Measurements from ENCODE around the gene RUNDC3A. TPM values are rescaled to one million over a fixed set of nuclear protein-coding genes. Genes with fewer than 3 reads are reported as not detected.

The RUNDC3A gene
- total and polyA plus RNA-seq, 2 of the 13 experiments (the other 11 are each of a cell fraction or from before 2014, with no cell fraction given) = 0.25 TPM; not detected in 1

GRCh38 chr17:44311562-44312181 lies 3.3 kb downstream of the RUNDC3A start:
- 38% methylated on average over 5 of the region's 5 CpGs for WGBS (ENCODE audit: low lambda C conversion rate)
- POLR2A ChIA-PET = no interaction called here
- no peak for DNase-seq (ENCODE audit: low spot score)
- H3K27me3 ChIP-seq (ENCODE audit: control insufficient read depth in 1 of 2, insufficient read depth in 2 of 2, low read length in 2 of 2) = peaks cover 11 to 54% of the 10 kb centered on the region in 2 experiments; a peak in 4 of 5 replicates
- ATAC-seq = no peak
- no peaks in the 10 kb centered on the region for H3K9me3 ChIP-seq (ENCODE audit: low read length)
- H2AFZ ChIP-seq (ENCODE audit: low read length) = no peak overlapping the region
- FAIRE-seq = no peak
- peaks cover 67% of the 10 kb centered on the region for H3K4me1 ChIP-seq (ENCODE audit: insufficient read depth, low read length)
- CTCF ChIA-PET (ENCODE audit: low intra/inter-chr PET ratio, low total read pairs) = no interaction called here
- H3K4me2 ChIP-seq (ENCODE audit: low read depth, low read length) = no peak overlapping the region
- H3K27ac ChIP-seq (ENCODE audit: extremely low read length, insufficient read depth, low read length) = no peak overlapping the region
- H3K79me2 ChIP-seq (ENCODE audit: insufficient read depth, low read length) = no peaks in the 10 kb centered on the region
- no TSS peak for BruUV-seq (replicated peaks)
- in situ Hi-C loops (cut with HindIII; ENCODE audit: extremely low pct_ligation_motif_present, low pct_unique_long_range_greater_than_20kb) (no loop called here), intact Hi-C loops (cut with micrococcal nuclease; ENCODE audit: unreplicated experiment) (no loop called here)
- TF ChIP-seq GMEB2 (CRISPR knock-in tag; IDR thresholded peaks at IDR 0.05; ENCODE audit: low read depth) = no peak
- no peak for TF ChIP-seq LBX2 (CRISPR knock-in tag; IDR thresholded peaks at IDR 0.05; ENCODE audit: borderline replicate concordance)
- TF ChIP-seq ELF3 (CRISPR knock-in tag; IDR thresholded peaks at IDR 0.05) = no peak
- no peak for TF ChIP-seq ZNF839 (CRISPR knock-in tag; IDR thresholded peaks at IDR 0.05; ENCODE audit: borderline replicate concordance)
- no peak for TF ChIP-seq HHEX (CRISPR knock-in tag; IDR thresholded peaks at IDR 0.05)
- no peak for TF ChIP-seq SMYD3 (CRISPR knock-in tag; IDR thresholded peaks at IDR 0.05)
- TF ChIP-seq CTCF (CRISPR knock-in tag; IDR thresholded peaks at IDR 0.05) = no peak
- no peak for TF ChIP-seq SMC3 (IDR thresholded peaks at IDR 0.05; ENCODE audit: low read length)
- TF ChIP-seq E2F5 (CRISPR knock-in tag; conservative IDR thresholded peaks at IDR 0.05) = no peak
- TF ChIP-seq KDM1A (CRISPR knock-in tag; IDR thresholded peaks at IDR 0.05) = no peak
- TF ChIP-seq FOXO4 (CRISPR knock-in tag; conservative IDR thresholded peaks at IDR 0.05) = no peak
- TF ChIP-seq PHF20 (CRISPR knock-in tag; IDR thresholded peaks at IDR 0.05) = no peak
- no peak for TF ChIP-seq NR2C2 (CRISPR knock-in tag; IDR thresholded peaks at IDR 0.05; ENCODE audit: borderline replicate concordance)
- TF ChIP-seq FOXP1 (IDR thresholded peaks at IDR 0.05) = no peak
- TF ChIP-seq FOXP1 (CRISPR knock-in tag; IDR thresholded peaks at IDR 0.05) = no peak
- TF ChIP-seq MXD4 (CRISPR knock-in tag; IDR thresholded peaks at IDR 0.05) = no peak
- no peaks in the 10 kb centered on the region for H4K20me1 ChIP-seq (ENCODE audit: insufficient read depth, low read length)
- H3K9ac ChIP-seq (ENCODE audit: insufficient read depth, low read depth, low read length) = no peak overlapping the region
- H3K4me3 ChIP-seq (replicated peaks in 1 of 3; ENCODE audit: insufficient read depth in 1 of 3, low read depth in 2 of 3, low read length in 3 of 3) = no peak overlapping the region
- no peaks in the 10 kb centered on the region for H3K36me3 ChIP-seq (replicated peaks in 1 of 2; ENCODE audit: control insufficient read depth in 1 of 2, insufficient read depth in 2 of 2, low read length in 2 of 2)
